K562 (cell line): ENCODE measurements around the gene SPATA25. TPM values are rescaled to one million over a fixed set of nuclear protein-coding genes. Genes with fewer than 3 reads are reported as not detected.
A peak's percentile ranks its signal among the peaks of the same experiment; 100 is the strongest.

Experiments
- BMI1 ChIP-seq: fragments of 150-350 bp; IDR thresholded peaks from 2 replicates; pipeline ENCODE4 v1.6.1; 2014; ENCODE audit warnings: low read length
- CTBP1 ChIP-seq: fragments of 450-650 bp; IDR thresholded peaks from 2 replicates; pipeline ENCODE4 v1.6.1; 2016; ENCODE audit warnings: borderline replicate concordance
- MED1 ChIP-seq: sonication (generic); formaldehyde crosslinking; IDR thresholded peaks from 2 replicates; pipeline ENCODE4 v1.8.1; 2023; ENCODE audit warnings: missing genetic modification reagents, borderline replicate concordance
- MYNN ChIP-seq, 2 experiments: sonication (generic); formaldehyde crosslinking in 1 of 2; IDR thresholded peaks; 2 replicates each; pipeline versions ENCODE4 v1.5.0 to v1.6.1; 2016 to 2020; ENCODE audit warnings: antibody characterized with exemption in 1 of 2, missing genetic modification reagents in 1 of 2
- NFIC ChIP-seq: fragments of 450-650 bp; IDR thresholded peaks from 2 replicates; pipeline ENCODE4 v1.6.1; 2017; ENCODE audit warnings: mild to moderate bottlenecking, inconsistent platforms
- NR1H2 ChIP-seq: sonication (generic); formaldehyde crosslinking; IDR thresholded peaks from 2 replicates; pipeline ENCODE4 v1.4.0; 2020; ENCODE audit warnings: mild to moderate bottlenecking, missing genetic modification reagents
- NR4A1 ChIP-seq, 2 experiments: fragments of 250-450 bp in 1 of 2; fragments of 450-650 bp in 1 of 2; sonication (Bioruptor Pico) in 1 of 2; IDR thresholded peaks; 2 replicates each; pipeline versions ENCODE4 v1.4.0 to v1.6.1; 2016 to 2020; ENCODE audit warnings: mild to moderate bottlenecking in 2 of 2, missing compliant biosample characterization in 1 of 2, missing genetic modification characterization in 1 of 2, moderate library complexity in 1 of 2
- PCBP2 ChIP-seq: fragments of 200-400 bp; formaldehyde crosslinking; IDR thresholded peaks from 2 replicates; pipeline ENCODE4 v1.6.1; 2018; ENCODE audit warnings: low read length, low read depth, mild to moderate bottlenecking, moderate library complexity; ENCODE audit not compliant: poor library complexity, severe bottlenecking
- PPARD ChIP-seq: fragments of 250-450 bp; sonication (Bioruptor Pico); IDR thresholded peaks from 2 replicates; pipeline ENCODE4 v1.8.0; 2022; ENCODE audit warnings: inconsistent platforms, mild to moderate bottlenecking, moderate library complexity
- SMAD4 ChIP-seq: fragments of 250-450 bp; sonication (Bioruptor Pico); conservative IDR thresholded peaks from 2 replicates; pipeline ENCODE4 v1.8.0; 2021; ENCODE audit warnings: inconsistent platforms, mild to moderate bottlenecking, moderate library complexity
- TEAD4 ChIP-seq, 2 experiments: sonication (generic) in 1 of 2; formaldehyde crosslinking in 1 of 2; IDR thresholded peaks; 2 replicates each; pipeline versions ENCODE4 v1.6.1 to v1.8.0; 2012 to 2022; ENCODE audit warnings: borderline replicate concordance in 1 of 2, inconsistent platforms in 1 of 2, low read length in 1 of 2, mild to moderate bottlenecking in 1 of 2, missing genetic modification reagents in 1 of 2
- TRIM28 ChIP-seq: fragments of 450-650 bp; IDR thresholded peaks from 2 replicates; pipeline ENCODE4 v1.6.1; 2017
- ZNF668 ChIP-seq: fragments of 250-450 bp; sonication (Bioruptor Pico); IDR thresholded peaks from 2 replicates; pipeline ENCODE4 v1.8.0; 2022; ENCODE audit warnings: mild to moderate bottlenecking, inconsistent platforms
- polyA plus RNA-seq, 8 experiments: library from polyadenylated mRNA; depleted of rRNA in 4 of 8; stranded (reverse) in 5 of 8; unstranded in 3 of 8; fragments of >200 nt; fragmentation: Nextera tagmentation in 2 of 8; fragmentation: Illumina TruSeq in 1 of 8; extraction: Ambion mirVana in 2 of 8; extraction: Trizol in 1 of 8; gene quantifications; 2 replicates each; pipeline versions ENCODE4 v1.2.1 to v1.2.3, GENCODE V29; 2011 to 2014; ENCODE audit warnings: inconsistent platforms in 1 of 8, missing spikeins in 1 of 8
- total RNA-seq, 7 experiments: library from RNA; depleted of rRNA in 6 of 7; stranded (reverse); fragments of >200 nt in 6 of 7; fragmentation: Illumina TruSeq in 2 of 7; extraction: Trizol in 2 of 7; gene quantifications; 2 replicates each; pipeline versions ENCODE4 v1.2.1 to v1.2.3, GENCODE V29; 2011 to 2021; ENCODE audit warnings: low replicate concordance in 1 of 7
- TF ChIP-seq, protein P1 (sequence below): fragments of 250-450 bp; sonication (Bioruptor Pico); IDR thresholded peaks from 2 replicates; pipeline ENCODE4 v1.5.1; 2021; ENCODE audit warnings: mild to moderate bottlenecking
- TF ChIP-seq, protein P2 (sequence below): IDR thresholded peaks from 2 replicates; pipeline ENCODE4 v1.6.1; 2014; ENCODE audit warnings: antibody characterized with exemption
- TF ChIP-seq, protein P3 (sequence below): fragments of 250-450 bp; sonication (Bioruptor Pico); IDR thresholded peaks from 2 replicates; pipeline ENCODE4 v1.9.0; 2021; ENCODE audit warnings: mild to moderate bottlenecking, inconsistent platforms
- TF ChIP-seq, protein P4 (sequence below): fragments of 450-650 bp; IDR thresholded peaks from 2 replicates; pipeline ENCODE4 v1.6.1; 2016; ENCODE audit warnings: antibody characterized with exemption
- TF ChIP-seq, protein P5 (sequence below): fragments of 250-450 bp; sonication (Bioruptor Pico); IDR thresholded peaks from 2 replicates; pipeline ENCODE4 v1.5.0; 2020; ENCODE audit warnings: mild to moderate bottlenecking

Gene SPATA25
- total and polyA plus RNA-seq, 9 of the 15 experiments (the other 6 are each of a cell fraction or from before 2014, with no cell fraction given), result 0.21 to 0.95 (median 0.53) TPM; not detected in 3

DNA sequence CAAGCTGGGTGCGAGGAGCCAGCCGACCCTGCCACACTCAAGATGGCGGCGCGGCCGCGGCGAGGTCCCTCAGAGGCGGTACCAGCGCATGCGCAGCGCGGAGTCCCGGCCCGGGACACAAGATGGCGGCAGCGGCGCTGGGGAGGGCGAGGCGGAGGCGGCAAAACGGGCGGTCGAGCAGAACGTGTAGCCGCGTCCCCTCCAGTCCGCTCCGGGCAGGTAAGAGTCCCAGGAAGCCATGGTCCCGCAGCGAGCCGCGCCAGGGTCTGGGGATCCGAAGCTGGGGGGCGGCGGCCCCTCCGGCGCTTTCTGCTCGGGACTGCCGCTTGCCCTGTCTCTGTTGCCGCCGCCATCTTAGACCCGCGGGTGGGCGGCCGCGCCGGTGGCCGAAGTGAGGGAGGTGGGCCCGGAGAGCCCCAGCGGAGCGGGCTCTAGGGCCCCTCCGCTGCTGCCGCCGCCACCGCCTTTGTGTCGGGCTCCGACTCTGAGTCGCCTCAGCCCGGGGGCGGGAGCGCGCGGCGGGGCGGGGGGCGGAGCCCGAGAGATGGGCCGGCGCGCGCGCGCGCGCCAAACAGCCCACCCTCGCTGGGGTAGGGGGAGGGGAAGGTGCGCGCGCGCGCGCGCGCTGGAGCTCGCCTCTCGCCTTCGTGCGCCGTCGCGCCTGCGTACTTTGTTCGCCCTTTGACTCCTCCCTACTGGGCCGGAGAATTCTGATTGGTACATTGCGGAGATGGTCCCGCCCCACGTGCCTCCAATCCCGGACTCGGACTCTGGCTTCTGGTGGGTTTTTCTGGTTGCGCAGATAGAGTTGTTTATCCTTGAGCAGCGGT, 47.4 kb upstream of the SPATA25 start, which contains the start of gene PCIF1 (continued):
- TF ChIP-seq MED1 (CRISPR knock-in tag) (no peak), TEAD4 (IDR thresholded peaks at IDR 0.05; ENCODE audit: low read length) (peak; percentile 28; the same call in 1 of the 2 replicates), TEAD4 (CRISPR knock-in tag; IDR thresholded peaks at IDR 0.05; ENCODE audit: borderline replicate concordance) (no peak), ZNF668 (CRISPR knock-in tag) (no peak), CTBP1 (peak; percentile 73), NR4A1 (CRISPR knock-in tag; IDR thresholded peaks at IDR 0.05) (no peak), NR4A1 (tag; IDR thresholded peaks at IDR 0.05) (peak; percentile 62; the same call in 1 of the 2 replicates), MYNN (IDR thresholded peaks at IDR 0.05) (no peak), MYNN (CRISPR knock-in tag; IDR thresholded peaks at IDR 0.05) (no peak), PPARD (CRISPR knock-in tag) (no peak), PCBP2 (no peak), NFIC (peak; percentile 63), NR1H2 (CRISPR knock-in tag) (peak; percentile 91; the same call in 1 of the 2 replicates), TRIM28 (0 out of 2 replicates have a peak, but pooled peaks have one; percentile 11), SMAD4 (CRISPR knock-in tag) (no peak; the same call in none of the 2 replicates), BMI1 (no peak)
- TF ChIP-seq, protein P1, sequence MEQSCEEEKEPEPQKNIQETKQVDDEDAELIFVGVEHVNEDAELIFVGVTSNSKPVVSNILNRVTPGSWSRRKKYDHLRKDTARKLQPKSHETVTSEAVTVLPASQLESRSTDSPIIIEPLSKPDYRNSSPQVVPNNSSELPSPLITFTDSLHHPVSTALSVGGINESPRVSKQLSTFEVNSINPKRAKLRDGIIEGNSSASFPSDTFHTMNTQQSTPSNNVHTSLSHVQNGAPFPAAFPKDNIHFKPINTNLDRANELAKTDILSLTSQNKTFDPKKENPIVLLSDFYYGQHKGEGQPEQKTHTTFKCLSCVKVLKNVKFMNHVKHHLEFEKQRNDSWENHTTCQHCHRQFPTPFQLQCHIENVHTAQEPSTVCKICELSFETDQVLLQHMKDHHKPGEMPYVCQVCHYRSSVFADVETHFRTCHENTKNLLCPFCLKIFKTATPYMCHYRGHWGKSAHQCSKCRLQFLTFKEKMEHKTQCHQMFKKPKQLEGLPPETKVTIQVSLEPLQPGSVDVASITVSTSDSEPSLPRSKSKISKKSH, result no peak
- TF ChIP-seq, protein P2, sequence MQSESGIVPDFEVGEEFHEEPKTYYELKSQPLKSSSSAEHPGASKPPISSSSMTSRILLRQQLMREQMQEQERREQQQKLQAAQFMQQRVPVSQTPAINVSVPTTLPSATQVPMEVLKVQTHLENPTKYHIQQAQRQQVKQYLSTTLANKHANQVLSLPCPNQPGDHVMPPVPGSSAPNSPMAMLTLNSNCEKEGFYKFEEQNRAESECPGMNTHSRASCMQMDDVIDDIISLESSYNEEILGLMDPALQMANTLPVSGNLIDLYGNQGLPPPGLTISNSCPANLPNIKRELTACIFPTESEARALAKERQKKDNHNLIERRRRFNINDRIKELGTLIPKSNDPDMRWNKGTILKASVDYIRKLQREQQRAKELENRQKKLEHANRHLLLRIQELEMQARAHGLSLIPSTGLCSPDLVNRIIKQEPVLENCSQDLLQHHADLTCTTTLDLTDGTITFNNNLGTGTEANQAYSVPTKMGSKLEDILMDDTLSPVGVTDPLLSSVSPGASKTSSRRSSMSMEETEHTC, result no peak
- TF ChIP-seq, protein P3, sequence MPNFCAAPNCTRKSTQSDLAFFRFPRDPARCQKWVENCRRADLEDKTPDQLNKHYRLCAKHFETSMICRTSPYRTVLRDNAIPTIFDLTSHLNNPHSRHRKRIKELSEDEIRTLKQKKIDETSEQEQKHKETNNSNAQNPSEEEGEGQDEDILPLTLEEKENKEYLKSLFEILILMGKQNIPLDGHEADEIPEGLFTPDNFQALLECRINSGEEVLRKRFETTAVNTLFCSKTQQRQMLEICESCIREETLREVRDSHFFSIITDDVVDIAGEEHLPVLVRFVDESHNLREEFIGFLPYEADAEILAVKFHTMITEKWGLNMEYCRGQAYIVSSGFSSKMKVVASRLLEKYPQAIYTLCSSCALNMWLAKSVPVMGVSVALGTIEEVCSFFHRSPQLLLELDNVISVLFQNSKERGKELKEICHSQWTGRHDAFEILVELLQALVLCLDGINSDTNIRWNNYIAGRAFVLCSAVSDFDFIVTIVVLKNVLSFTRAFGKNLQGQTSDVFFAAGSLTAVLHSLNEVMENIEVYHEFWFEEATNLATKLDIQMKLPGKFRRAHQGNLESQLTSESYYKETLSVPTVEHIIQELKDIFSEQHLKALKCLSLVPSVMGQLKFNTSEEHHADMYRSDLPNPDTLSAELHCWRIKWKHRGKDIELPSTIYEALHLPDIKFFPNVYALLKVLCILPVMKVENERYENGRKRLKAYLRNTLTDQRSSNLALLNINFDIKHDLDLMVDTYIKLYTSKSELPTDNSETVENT (CRISPR knock-in tag), result peak; percentile 94
- TF ChIP-seq, protein P4, sequence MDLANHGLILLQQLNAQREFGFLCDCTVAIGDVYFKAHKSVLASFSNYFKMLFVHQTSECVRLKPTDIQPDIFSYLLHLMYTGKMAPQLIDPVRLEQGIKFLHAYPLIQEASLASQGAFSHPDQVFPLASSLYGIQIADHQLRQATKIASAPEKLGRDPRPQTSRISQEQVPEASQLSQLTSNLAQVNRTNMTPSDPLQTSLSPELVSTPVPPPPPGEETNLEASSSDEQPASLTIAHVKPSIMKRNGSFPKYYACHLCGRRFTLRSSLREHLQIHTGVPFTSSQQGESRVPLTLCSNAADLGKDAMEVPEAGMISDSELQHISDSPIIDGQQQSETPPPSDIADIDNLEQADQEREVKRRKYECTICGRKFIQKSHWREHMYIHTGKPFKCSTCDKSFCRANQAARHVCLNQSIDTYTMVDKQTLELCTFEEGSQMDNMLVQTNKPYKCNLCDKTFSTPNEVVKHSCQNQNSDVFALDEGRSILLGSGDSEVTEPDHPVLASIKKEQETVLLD, result peak; percentile 95
- TF ChIP-seq, protein P5, sequence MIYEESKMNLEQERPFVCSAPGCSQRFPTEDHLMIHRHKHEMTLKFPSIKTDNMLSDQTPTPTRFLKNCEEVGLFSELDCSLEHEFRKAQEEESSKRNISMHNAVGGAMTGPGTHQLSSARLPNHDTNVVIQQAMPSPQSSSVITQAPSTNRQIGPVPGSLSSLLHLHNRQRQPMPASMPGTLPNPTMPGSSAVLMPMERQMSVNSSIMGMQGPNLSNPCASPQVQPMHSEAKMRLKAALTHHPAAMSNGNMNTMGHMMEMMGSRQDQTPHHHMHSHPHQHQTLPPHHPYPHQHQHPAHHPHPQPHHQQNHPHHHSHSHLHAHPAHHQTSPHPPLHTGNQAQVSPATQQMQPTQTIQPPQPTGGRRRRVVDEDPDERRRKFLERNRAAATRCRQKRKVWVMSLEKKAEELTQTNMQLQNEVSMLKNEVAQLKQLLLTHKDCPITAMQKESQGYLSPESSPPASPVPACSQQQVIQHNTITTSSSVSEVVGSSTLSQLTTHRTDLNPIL (CRISPR knock-in tag), result no peak
